ENCODE results near the gene ZNF385D.
"Not testable (repeated sequence)": the region's sequence is repeated elsewhere in the genome, so short reads cannot be mapped to it uniquely, and the experiment has no call there.

ZNF385D gene

DNA sequence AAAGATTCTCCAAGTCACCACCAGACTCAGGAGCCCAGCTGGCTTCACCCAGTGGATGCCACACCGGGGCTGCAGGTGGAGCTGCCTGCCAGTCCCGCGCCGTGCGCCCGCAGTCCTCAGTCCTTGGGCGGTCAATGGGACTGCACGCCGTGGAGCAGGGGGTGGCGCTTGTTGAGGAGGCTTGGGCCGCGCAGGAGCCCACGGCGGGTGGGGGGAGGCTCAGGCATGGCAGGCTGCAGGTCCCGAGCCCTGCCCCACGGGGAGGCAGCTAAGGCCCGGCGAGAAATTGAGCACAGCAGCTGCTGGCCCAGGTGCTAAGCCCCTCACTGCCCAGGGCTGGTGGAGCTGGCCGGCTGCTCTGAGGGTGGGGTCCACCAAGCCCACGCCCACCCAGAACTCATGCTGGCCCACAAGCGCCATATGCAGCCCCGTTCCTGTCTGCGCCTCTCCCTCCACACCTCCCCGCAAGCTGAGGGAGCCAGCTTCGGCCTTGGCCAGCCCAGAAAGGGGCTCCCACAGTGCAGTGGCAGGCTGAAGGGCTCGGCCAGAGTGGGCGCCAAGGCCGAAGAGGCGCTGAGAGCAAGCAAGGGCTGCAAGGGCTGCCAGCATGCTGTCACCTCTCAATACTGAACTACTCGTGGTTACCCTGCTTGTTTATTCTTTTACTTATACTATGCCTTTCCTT, 363.7 kb downstream of the ZNF385D start:
- DNase-seq (ENCODE audit: low read depth) = not testable (repeated sequence)

DNA sequence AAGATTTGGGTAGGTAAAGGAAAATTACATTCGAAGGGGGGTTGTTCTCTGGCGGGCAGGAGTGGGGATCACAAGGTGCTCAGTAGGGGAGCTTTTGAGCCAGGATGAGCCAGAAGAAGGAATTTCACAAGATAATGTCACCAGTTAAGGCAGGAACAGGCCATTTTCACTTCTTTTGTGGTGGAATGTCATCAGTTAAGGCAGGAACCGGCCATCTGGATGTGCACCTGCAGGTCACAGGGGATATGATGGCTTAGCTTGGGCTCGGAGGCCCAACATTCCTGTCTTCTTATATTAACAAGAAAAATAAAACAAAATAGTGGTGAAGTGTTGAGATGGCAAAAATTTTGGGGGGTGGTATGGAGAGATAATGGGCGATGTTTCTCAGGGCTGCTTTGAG, 373.0 kb downstream of the ZNF385D start:
- not testable (repeated sequence) for DNase-seq (ENCODE audit: low read depth)

DNA sequence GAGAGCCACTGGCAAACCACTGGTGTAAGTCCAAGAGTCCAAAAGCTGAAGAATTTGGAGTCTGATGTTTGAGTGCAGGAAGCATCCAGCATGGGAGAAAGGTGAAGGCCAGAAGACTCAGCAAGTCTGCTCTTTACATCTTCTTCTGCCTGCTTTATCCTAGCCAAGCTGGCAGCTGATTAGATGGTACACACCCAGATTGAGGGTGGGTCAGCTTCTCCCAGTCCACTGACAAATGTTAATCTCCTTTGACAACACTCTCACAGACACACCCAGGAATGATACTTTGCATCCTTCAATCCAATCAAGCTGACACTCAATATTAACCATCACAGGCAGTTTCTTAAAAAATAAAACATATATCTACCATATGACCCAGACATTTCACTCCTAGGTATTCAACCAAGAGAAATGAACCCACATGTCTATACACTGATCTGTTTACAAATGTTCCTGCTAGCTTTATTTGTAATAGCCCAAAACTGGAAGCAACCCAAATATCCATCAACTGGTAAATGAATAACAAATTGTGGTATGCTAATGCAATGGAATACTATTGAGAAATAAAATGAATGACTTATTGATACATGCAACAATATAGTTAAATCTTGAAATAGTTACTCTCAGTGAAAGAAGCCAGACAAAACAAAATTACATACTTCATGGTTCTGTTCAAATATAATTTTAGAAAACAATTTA, 373.8 kb downstream of the ZNF385D start:
- DNase-seq (ENCODE audit: low read depth) = no peak

DNA sequence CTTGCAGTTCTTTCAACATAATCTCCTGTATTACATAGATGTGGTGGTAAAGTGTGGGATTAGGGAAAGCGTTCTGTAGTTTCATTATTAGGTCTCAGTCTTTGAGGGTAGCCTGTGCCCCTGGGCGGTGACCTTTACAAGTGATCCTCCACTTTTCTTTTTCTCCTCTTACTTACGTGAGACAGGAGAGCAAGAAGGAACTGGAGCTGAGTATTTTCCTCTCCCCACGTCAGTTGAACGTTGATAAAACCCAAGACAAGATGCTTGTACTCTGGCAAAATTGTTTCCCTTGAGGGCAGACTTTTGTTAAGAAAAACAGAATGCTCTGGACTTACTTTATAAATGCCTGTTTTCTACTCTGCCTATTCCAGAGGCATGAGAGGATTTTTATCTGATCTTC, 378.7 kb downstream of the ZNF385D start:
- no peak for DNase-seq (ENCODE audit: low read depth)

Measured in non-pigmented ciliary epithelial cell (primary cell).